Putamen (tissue), 1 donor: ENCODE data around the gene PLA2R1.
"Not testable (repeated sequence)": the region's sequence is repeated elsewhere in the genome, so short reads cannot be mapped to it uniquely, and the experiment has no call there.

Source experiments
- DNase-seq: peaks from one replicate; pipeline ENCODE4 v3.0.0-alpha.2; 2016; ENCODE audit warnings: low spot score

Gene PLA2R1

GRCh38 chr2:159982842-159983785 lies 79.3 kb downstream of the PLA2R1 start:
- DNase-seq: no peak

GRCh38 chr2:159982270-159982669 lies 80.1 kb downstream of the PLA2R1 start:
- DNase-seq: no peak

GRCh38 chr2:159976527-159977160 lies 85.8 kb downstream of the PLA2R1 start:
- no peak for DNase-seq

GRCh38 chr2:159973325-159973724 lies 89.1 kb downstream of the PLA2R1 start:
- no peak for DNase-seq

- DNase-seq: no peak
Observed at GRCh38 chr2:159971365-159972152, 90.9 kb downstream of the PLA2R1 start.

GRCh38 chr2:159970548-159970947 lies 91.9 kb downstream of the PLA2R1 start:
- DNase-seq: not testable (repeated sequence)

GRCh38 chr2:159968279-159968900 lies 94.0 kb downstream of the PLA2R1 start:
- DNase-seq: peak; percentile 40

- no peak for DNase-seq
Observed at GRCh38 chr2:159963700-159964099, 98.7 kb downstream of the PLA2R1 start.

GRCh38 chr2:159962513-159962912 lies 99.9 kb downstream of the PLA2R1 start:
- not testable (repeated sequence) for DNase-seq

- no peak for DNase-seq
Observed at GRCh38 chr2:159961451-159961850, 101.0 kb downstream of the PLA2R1 start.

- no peak for DNase-seq
Observed at GRCh38 chr2:159961037-159961436, 101.4 kb downstream of the PLA2R1 start.

GRCh38 chr2:159960414-159960813 lies 102.0 kb downstream of the PLA2R1 start:
- no peak for DNase-seq

GRCh38 chr2:159959136-159959535 lies 103.3 kb downstream of the PLA2R1 start:
- no peak for DNase-seq

- DNase-seq: no peak
Observed at GRCh38 chr2:159953136-159953823, 109.1 kb downstream of the PLA2R1 start.

GRCh38 chr2:159946326-159946999 lies 116.0 kb downstream of the PLA2R1 start:
- no peak for DNase-seq

GRCh38 chr2:159944874-159945273 lies 117.5 kb downstream of the PLA2R1 start:
- DNase-seq: no peak

- no peak for DNase-seq
Observed at GRCh38 chr2:159942146-159942545, 120.3 kb downstream of the PLA2R1 start.

- no peak for DNase-seq
Observed at GRCh38 chr2:159941729-159942128, 120.7 kb downstream of the PLA2R1 start.

GRCh38 chr2:159939946-159940345 lies 122.5 kb downstream of the PLA2R1 start:
- DNase-seq: no peak

- no peak for DNase-seq
Observed at GRCh38 chr2:159938395-159938794, 124.0 kb downstream of the PLA2R1 start.

- DNase-seq: no peak
Observed at GRCh38 chr2:159936471-159936870, 125.9 kb downstream of the PLA2R1 start.
